Stimulated activated naive CD8-positive, alpha-beta T cell treated with anti-CD3 and anti-CD28 coated beads, Interleukin-15, Interleukin-2, amounts not matched to agents 100 ng/mL and 50 ng/mL, for 24 hours (primary cell): ENCODE results near the gene MKKS.

Experiments
- H3K27ac Mint-ChIP-seq: one replicate; pipeline ENCODE4 v1.8.0; 2021; ENCODE audit warnings: mild to moderate bottlenecking, mixed read lengths
- H3K27me3 Mint-ChIP-seq: one replicate; pipeline ENCODE4 v1.8.0; 2021; ENCODE audit warnings: mixed read lengths
- H3K36me3 Mint-ChIP-seq: one replicate; pipeline ENCODE4 v1.8.0; 2021; ENCODE audit warnings: low read depth, mixed read lengths
- H3K4me1 Mint-ChIP-seq: one replicate; pipeline ENCODE4 v1.8.0; 2021; ENCODE audit warnings: low read depth, mixed read lengths
- H3K4me3 Mint-ChIP-seq: one replicate; pipeline ENCODE4 v1.8.0; 2021; ENCODE audit warnings: mild to moderate bottlenecking, mixed read lengths
- H3K9me3 Mint-ChIP-seq: one replicate; pipeline ENCODE4 v1.8.0; 2021; ENCODE audit warnings: mixed read lengths

Gene MKKS

GRCh38 chr20:10466325-10466724, 32.3 kb upstream of the MKKS start:
- Mint-ChIP-seq H3K36me3 (peaks cover 22% of the 10 kb centered on the region), H3K27me3 (no peaks in the 10 kb centered on the region), H3K27ac (no peak overlapping the region), H3K9me3 (no peaks in the 10 kb centered on the region), H3K4me3 (no peak overlapping the region), H3K4me1 (peaks cover 17% of the 10 kb centered on the region)

- peaks cover 3% of the 10 kb centered on the region for H3K9me3 Mint-ChIP-seq
- no peak overlapping the region for H3K4me3 Mint-ChIP-seq
- H3K27ac Mint-ChIP-seq: no peak overlapping the region
- H3K4me1 Mint-ChIP-seq: peaks cover 16% of the 10 kb centered on the region
- peaks cover 30% of the 10 kb centered on the region for H3K36me3 Mint-ChIP-seq
- H3K27me3 Mint-ChIP-seq: no peaks in the 10 kb centered on the region
Measured at GRCh38 chr20:10465135-10465534, 31.1 kb upstream of the MKKS start.

GRCh38 chr20:10463622-10464021, 29.6 kb upstream of the MKKS start:
- peaks cover 3% of the 10 kb centered on the region for H3K9me3 Mint-ChIP-seq
- H3K36me3 Mint-ChIP-seq: peaks cover 39% of the 10 kb centered on the region
- peaks cover 7% of the 10 kb centered on the region for H3K4me1 Mint-ChIP-seq
- no peak overlapping the region for H3K4me3 Mint-ChIP-seq
- no peaks in the 10 kb centered on the region for H3K27me3 Mint-ChIP-seq
- H3K27ac Mint-ChIP-seq: no peak overlapping the region

- H3K27ac Mint-ChIP-seq: no peak overlapping the region
- H3K9me3 Mint-ChIP-seq: peaks cover 4% of the 10 kb centered on the region
- no peak overlapping the region for H3K4me3 Mint-ChIP-seq
- H3K27me3 Mint-ChIP-seq: no peaks in the 10 kb centered on the region
- H3K36me3 Mint-ChIP-seq: peaks cover 46% of the 10 kb centered on the region
- H3K4me1 Mint-ChIP-seq: no peaks in the 10 kb centered on the region
Measured at GRCh38 chr20:10462516-10462915, 28.5 kb upstream of the MKKS start.

GRCh38 chr20:10461495-10461894, 27.5 kb upstream of the MKKS start:
- peaks cover 10% of the 10 kb centered on the region for H3K9me3 Mint-ChIP-seq
- no peaks in the 10 kb centered on the region for H3K27me3 Mint-ChIP-seq
- peaks cover 53% of the 10 kb centered on the region for H3K36me3 Mint-ChIP-seq
- no peak overlapping the region for H3K4me3 Mint-ChIP-seq
- no peaks in the 10 kb centered on the region for H3K4me1 Mint-ChIP-seq
- no peak overlapping the region for H3K27ac Mint-ChIP-seq

GRCh38 chr20:10454151-10454750, 20.2 kb upstream of the MKKS start:
- Mint-ChIP-seq H3K27ac (peak overlapping the region; percentile 10), H3K36me3 (peaks cover 26% of the 10 kb centered on the region), H3K27me3 (no peaks in the 10 kb centered on the region), H3K4me3 (no peak overlapping the region), H3K4me1 (peaks cover 18% of the 10 kb centered on the region), H3K9me3 (peaks cover 7% of the 10 kb centered on the region)

GRCh38 chr20:10453241-10453640, 19.2 kb upstream of the MKKS start:
- Mint-ChIP-seq H3K27ac (peak overlapping the region; percentile 84), H3K4me3 (peak overlapping the region; percentile 56), H3K9me3 (peaks cover 7% of the 10 kb centered on the region), H3K27me3 (no peaks in the 10 kb centered on the region), H3K4me1 (peaks cover 19% of the 10 kb centered on the region), H3K36me3 (peaks cover 16% of the 10 kb centered on the region)

GRCh38 chr20:10449270-10449669, 15.2 kb upstream of the MKKS start:
- H3K4me1 Mint-ChIP-seq: peaks cover 39% of the 10 kb centered on the region
- no peak overlapping the region for H3K27ac Mint-ChIP-seq
- no peaks in the 10 kb centered on the region for H3K27me3 Mint-ChIP-seq
- no peak overlapping the region for H3K4me3 Mint-ChIP-seq
- H3K36me3 Mint-ChIP-seq: peaks cover 6% of the 10 kb centered on the region
- no peaks in the 10 kb centered on the region for H3K9me3 Mint-ChIP-seq

- Mint-ChIP-seq H3K27me3 (no peaks in the 10 kb centered on the region), H3K9me3 (no peaks in the 10 kb centered on the region), H3K27ac (no peak overlapping the region), H3K4me3 (no peak overlapping the region), H3K36me3 (peaks cover 6% of the 10 kb centered on the region), H3K4me1 (peaks cover 36% of the 10 kb centered on the region)
Measured at GRCh38 chr20:10448270-10449156, 14.5 kb upstream of the MKKS start.

GRCh38 chr20:10447028-10447427, 13.0 kb upstream of the MKKS start:
- Mint-ChIP-seq H3K36me3 (peaks cover 5% of the 10 kb centered on the region), H3K27me3 (no peaks in the 10 kb centered on the region), H3K4me3 (peak overlapping the region; percentile 70), H3K4me1 (peaks cover 26% of the 10 kb centered on the region), H3K9me3 (no peaks in the 10 kb centered on the region), H3K27ac (peak overlapping the region; percentile 66)

GRCh38 chr20:10445758-10446157, 11.7 kb upstream of the MKKS start:
- no peak overlapping the region for H3K27ac Mint-ChIP-seq
- peaks cover 5% of the 10 kb centered on the region for H3K36me3 Mint-ChIP-seq
- H3K4me3 Mint-ChIP-seq: no peak overlapping the region
- H3K27me3 Mint-ChIP-seq: no peaks in the 10 kb centered on the region
- peaks cover 25% of the 10 kb centered on the region for H3K4me1 Mint-ChIP-seq
- H3K9me3 Mint-ChIP-seq: no peaks in the 10 kb centered on the region

GRCh38 chr20:10443936-10444335, 9.9 kb upstream of the MKKS start:
- H3K27ac Mint-ChIP-seq: no peak overlapping the region
- H3K4me1 Mint-ChIP-seq: peaks cover 25% of the 10 kb centered on the region
- peaks cover 5% of the 10 kb centered on the region for H3K36me3 Mint-ChIP-seq
- H3K4me3 Mint-ChIP-seq: no peak overlapping the region
- no peaks in the 10 kb centered on the region for H3K27me3 Mint-ChIP-seq
- no peaks in the 10 kb centered on the region for H3K9me3 Mint-ChIP-seq

GRCh38 chr20:10438217-10438616, 4.2 kb upstream of the MKKS start:
- Mint-ChIP-seq H3K9me3 (no peaks in the 10 kb centered on the region), H3K36me3 (peaks cover 7% of the 10 kb centered on the region), H3K4me3 (no peak overlapping the region), H3K27ac (no peak overlapping the region), H3K4me1 (peaks cover 31% of the 10 kb centered on the region), H3K27me3 (no peaks in the 10 kb centered on the region)

GRCh38 chr20:10436053-10436699, 2.2 kb upstream of the MKKS start:
- Mint-ChIP-seq H3K9me3 (no peaks in the 10 kb centered on the region), H3K27me3 (no peaks in the 10 kb centered on the region), H3K36me3 (peaks cover 13% of the 10 kb centered on the region), H3K27ac (no peak overlapping the region), H3K4me1 (peaks cover 51% of the 10 kb centered on the region), H3K4me3 (peak overlapping the region; percentile 94)
